PC-3 (cell line): ENCODE data around the gene CEP41. TPM values are rescaled to one million over a fixed set of nuclear protein-coding genes. Genes with fewer than 3 reads are reported as not detected.

Source experiments
- ATAC-seq: fragments of 200-7000 bp; cut with Tn5 transposase; 2 replicates; pipeline ENCODE4 v1.9.1; 2020; ENCODE audit warnings: mild to moderate bottlenecking, moderate library complexity
- BruUV-seq: library from RNA; stranded (reverse); fragments of 400-500 nt; replicated peaks from 2 replicates; lab custom pipeline; 2021; lab: Mats Ljungman, UMichigan
- CTCF ChIA-PET: fragments of 300-600 bp; sonication (Branson Sonifier 250); formaldehyde crosslinking; loops from one replicate; lab custom pipeline; 2022; ENCODE audit warnings: antibody characterized with exemption; lab: Charles Lee
- POLR2A ChIA-PET: fragments of 300-600 bp; sonication (Branson Sonifier 250); formaldehyde crosslinking; loops from one replicate; lab custom pipeline; 2022; ENCODE audit warnings: antibody characterized with exemption; ENCODE audit not compliant: unreplicated experiment; lab: Charles Lee
- DNase-seq: peaks from one replicate; pipeline ENCODE4 v3.0.0-alpha.2; 2015
- H2AFZ ChIP-seq: fragments of 300-600 bp; sonication (generic); 2 replicates; pipeline ENCODE4 v1.6.0; 2016; ENCODE audit warnings: antibody characterized with exemption, low read length
- H3F3A ChIP-seq: fragments of 300-600 bp; sonication (generic); one replicate; pipeline ENCODE4 v1.6.0; 2017; ENCODE audit warnings: antibody characterized with exemption, low read length, control low read depth, mild to moderate bottlenecking; ENCODE audit not compliant: unreplicated experiment
- H3K27ac ChIP-seq: fragments of 300-600 bp; sonication (generic); 2 replicates; pipeline ENCODE4 v1.5.1; 2016; ENCODE audit warnings: mild to moderate bottlenecking, low read length
- H3K27me3 ChIP-seq: fragments of 300-600 bp; sonication (generic); 2 replicates; pipeline ENCODE4 v1.6.1; 2016; ENCODE audit warnings: low read length, mixed read lengths
- H3K36me3 ChIP-seq: fragments of 300-600 bp; sonication (generic); 2 replicates; pipeline ENCODE4 v1.6.1; 2016; ENCODE audit warnings: low read depth, mixed run types, low read length, mixed read lengths
- H3K4me1 ChIP-seq: fragments of 300-600 bp; sonication (generic); 2 replicates; pipeline ENCODE4 v1.5.1; 2016; ENCODE audit warnings: low read length; ENCODE audit not compliant: insufficient read depth
- H3K4me2 ChIP-seq: fragments of 300-600 bp; sonication (generic); 2 replicates; pipeline ENCODE4 v1.6.0; 2016; ENCODE audit warnings: low read length
- H3K4me3 ChIP-seq: fragments of 300-600 bp; sonication (generic); 2 replicates; pipeline ENCODE4 v1.5.1; 2016; ENCODE audit warnings: mild to moderate bottlenecking, low read length, mixed read lengths
- H3K79me2 ChIP-seq: fragments of 300-600 bp; sonication (generic); 2 replicates; pipeline ENCODE4 v1.6.1; 2017; ENCODE audit warnings: low read length, mixed read lengths
- H3K9ac ChIP-seq: fragments of 300-600 bp; sonication (generic); 2 replicates; pipeline ENCODE4 v1.6.0; 2016; ENCODE audit warnings: mild to moderate bottlenecking, low read length
- H3K9me2 ChIP-seq: fragments of 300-600 bp; sonication (generic); replicated peaks from 2 replicates; pipeline ENCODE4 v1.6.1; 2016; ENCODE audit warnings: mixed run types, low read length, mixed read lengths
- H3K9me3 ChIP-seq: fragments of 300-600 bp; sonication (generic); 2 replicates; pipeline ENCODE4 v1.6.1; 2016; ENCODE audit warnings: low read length, mixed read lengths
- H4K20me1 ChIP-seq: fragments of 300-600 bp; sonication (generic); 2 replicates; pipeline ENCODE4 v1.6.1; 2016; ENCODE audit warnings: low read length, mixed read lengths
- CTCF ChIP-seq: fragments of 300-600 bp; sonication (generic); conservative IDR thresholded peaks from 2 replicates; pipeline ENCODE4 v1.5.1; 2017; ENCODE audit warnings: antibody characterized with exemption, low read depth, mild to moderate bottlenecking, low read length
- EZH2 ChIP-seq: fragments of 300-600 bp; sonication (generic); IDR thresholded peaks from one replicate; pipeline ENCODE4 v1.6.1; 2017; ENCODE audit warnings: antibody characterized with exemption, mild to moderate bottlenecking, low read length; ENCODE audit not compliant: unreplicated experiment
- EZH2phosphoT487 ChIP-seq: fragments of 300-600 bp; sonication (generic); IDR thresholded peaks from 2 replicates; pipeline ENCODE4 v1.6.1; 2018; ENCODE audit warnings: mild to moderate bottlenecking, antibody characterized with exemption, low read length, borderline replicate concordance
- intact Hi-C: fragments of 100-400 bp; cut with micrococcal nuclease; formaldehyde crosslinking; loops from 2 replicates; pipeline ENCODE4 v1.9.0; 2023
- total RNA-seq: library from RNA; depleted of rRNA; stranded (reverse); fragments of >200 nt; gene quantifications from 2 replicates; pipeline ENCODE4 v1.2.3, GENCODE V29; 2014

The CEP41 gene
- total RNA-seq, 1 experiment from 2014 or later, result 10.4 TPM

- Histone ChIP-seq H3F3A (no peaks in the 10 kb centered on the region), H3K4me3 (no peak overlapping the region), H3K27me3 (no peaks in the 10 kb centered on the region), H3K4me2 (no peak overlapping the region), H3K9me2 (no peaks in the 10 kb centered on the region), H3K4me1 (no peaks in the 10 kb centered on the region), H3K79me2 (no peaks in the 10 kb centered on the region), H3K9ac (no peak overlapping the region), H3K36me3 (no peaks in the 10 kb centered on the region; the same call in 1 of the 2 replicates), H2AFZ (no peak overlapping the region), H3K9me3 (peaks cover 8% of the 10 kb centered on the region; the same call in 1 of the 2 replicates), H3K27ac (no peak overlapping the region), H4K20me1 (no peaks in the 10 kb centered on the region)
- intact Hi-C loops, result no loop called here
- BruUV-seq, result no TSS peak
- ChIA-PET POLR2A (no interaction called here), CTCF (no interaction called here)
- ATAC-seq (no peak), DNase-seq (no peak)
- no peak for TF ChIP-seq EZH2phosphoT487
- no peak for TF ChIP-seq CTCF
- TF ChIP-seq EZH2, result no peak
These were observed 39.0 kb upstream of the CEP41 start for GRCh38 chr7:130479716-130480400.

GRCh38 chr7:130478991-130479390 is 38.2 kb upstream of the CEP41 start:
- CTCF ChIA-PET, result no interaction called here
- Histone ChIP-seq H3F3A (no peaks in the 10 kb centered on the region), H3K9me3 (peaks cover 8% of the 10 kb centered on the region; the same call in 1 of the 2 replicates), H3K4me3 (no peak overlapping the region), H3K4me1 (no peaks in the 10 kb centered on the region), H3K27ac (no peak overlapping the region), H3K27me3 (no peaks in the 10 kb centered on the region), H3K4me2 (no peak overlapping the region), H4K20me1 (no peaks in the 10 kb centered on the region), H2AFZ (no peak overlapping the region), H3K79me2 (no peaks in the 10 kb centered on the region), H3K36me3 (no peaks in the 10 kb centered on the region; the same call in 1 of the 2 replicates), H3K9me2 (no peaks in the 10 kb centered on the region), H3K9ac (no peak overlapping the region)
- ATAC-seq, result no peak
- intact Hi-C loops, result no loop called here
- POLR2A ChIA-PET, result no interaction called here
- TF ChIP-seq EZH2, result no peak
- TF ChIP-seq CTCF, result no peak
- TF ChIP-seq EZH2phosphoT487, result no peak
- BruUV-seq, result no TSS peak
- DNase-seq, result no peak

GRCh38 chr7:130476297-130477150 is 35.7 kb upstream of the CEP41 start:
- TF ChIP-seq EZH2 (no peak), EZH2phosphoT487 (no peak), CTCF (no peak)
- ATAC-seq (no peak), DNase-seq (no peak)
- H3K27me3 ChIP-seq, result no peaks in the 10 kb centered on the region
- H3K9me3 ChIP-seq, result peaks cover 8% of the 10 kb centered on the region; the same call in 1 of the 2 replicates
- CTCF ChIA-PET, result no interaction called here
- no peak overlapping the region for H3K4me3 ChIP-seq
- H3K79me2 ChIP-seq, result no peaks in the 10 kb centered on the region
- no peak overlapping the region for H3K9ac ChIP-seq
- no peaks in the 10 kb centered on the region; the same call in 1 of the 2 replicates for H3K36me3 ChIP-seq
- no peaks in the 10 kb centered on the region for H4K20me1 ChIP-seq
- no peak overlapping the region for H2AFZ ChIP-seq
- intact Hi-C loops, result no loop called here
- H3K4me1 ChIP-seq, result no peaks in the 10 kb centered on the region
- no peak overlapping the region for H3K4me2 ChIP-seq
- POLR2A ChIA-PET, result no interaction called here
- BruUV-seq, result no TSS peak
- H3F3A ChIP-seq, result no peaks in the 10 kb centered on the region
- no peaks in the 10 kb centered on the region for H3K9me2 ChIP-seq
- H3K27ac ChIP-seq, result no peak overlapping the region
